HepG2 (cell line): ENCODE data around the gene ZFYVE28. TPM values are rescaled to one million over a fixed set of nuclear protein-coding genes. Genes with fewer than 3 reads are reported as not detected.
A peak's percentile ranks its signal among the peaks of the same experiment; 100 is the strongest.

Experiments used
- ATAC-seq: fragments of 200-7000 bp; cut with Tn5 transposase; 3 replicates; pipeline ENCODE4 v1.9.1; 2020; ENCODE audit warnings: mild to moderate bottlenecking, moderate library complexity
- BruUV-seq: library from RNA; stranded (reverse); fragments of 400-500 nt; replicated peaks from 2 replicates; lab custom pipeline; 2021; lab: Mats Ljungman, UMichigan
- CTCF ChIA-PET: fragments of 300-600 bp; formaldehyde crosslinking; extraction: SDS; loops from one replicate; lab custom pipeline; 2021; ENCODE audit warnings: low total read pairs, inconsistent platforms, low intra/inter-chr PET ratio; lab: Yijun Ruan, JAX
- POLR2A ChIA-PET: fragments of 350-600 bp; sonication (Branson Sonifier 250); formaldehyde crosslinking; loops from one replicate; lab custom pipeline; 2020; ENCODE audit warnings: antibody characterized with exemption, inconsistent platforms; lab: Yijun Ruan, JAX
- DNase-seq: peaks from one replicate; pipeline ENCODE4 v3.0.0-alpha.2; 2015; ENCODE audit warnings: low spot score
- FAIRE-seq: peaks from 3 replicates; lab custom pipeline; 2011; peaks lifted over from hg19 to GRCh38; lab: Jason Lieb, UNC
- H2AFZ ChIP-seq: one replicate; pipeline ENCODE4 v1.6.1; 2011; ENCODE audit warnings: low read length, inconsistent platforms
- H3K27ac ChIP-seq: fragments of 300-600 bp; 3 replicates; pipeline ENCODE4 v1.8.0; 2011; ENCODE audit warnings: mixed run types, mild to moderate bottlenecking, mixed read lengths, low read length, inconsistent platforms; ENCODE audit not compliant: insufficient read depth; ENCODE audit errors: extremely low read length
- H3K27me3 ChIP-seq, 2 experiments: fragments of 200-600 bp in 1 of 2; 2 replicates in 1 of 2; 3 replicates in 1 of 2; pipeline versions ENCODE4 v1.6.0 to v1.8.0; 2011; ENCODE audit warnings: low read length in 2 of 2, mild to moderate bottlenecking in 2 of 2, moderate library complexity in 2 of 2, inconsistent platforms in 1 of 2; ENCODE audit not compliant: insufficient read depth in 2 of 2, control insufficient read depth in 1 of 2
- H3K36me3 ChIP-seq, 2 experiments: fragments of 200-600 bp in 1 of 2; replicated peaks in 1 of 2; 2 replicates in 1 of 2; 3 replicates in 1 of 2; pipeline versions ENCODE4 v1.5.1 to v1.8.0; 2011; ENCODE audit warnings: low read length in 2 of 2, inconsistent platforms in 1 of 2; ENCODE audit not compliant: insufficient read depth in 2 of 2, control insufficient read depth in 1 of 2
- H3K4me1 ChIP-seq: 2 replicates; pipeline ENCODE4 v1.5.1; 2012; ENCODE audit warnings: low read length, inconsistent platforms; ENCODE audit not compliant: insufficient read depth
- H3K4me2 ChIP-seq: 2 replicates; pipeline ENCODE4 v1.6.0; 2011; ENCODE audit warnings: low read depth, low read length, inconsistent platforms
- H3K4me3 ChIP-seq, 3 experiments: fragments of 200-600 bp in 1 of 3; sonication (generic), shearing (Covaris generic) in 1 of 3; replicated peaks in 1 of 3; 2 replicates each; pipeline ENCODE4 v1.5.1; 2011 to 2016; ENCODE audit warnings: low read length in 3 of 3, inconsistent platforms in 2 of 3, low read depth in 2 of 3, mild to moderate bottlenecking in 2 of 3, control low read depth in 1 of 3, mixed read lengths in 1 of 3; ENCODE audit not compliant: insufficient read depth in 1 of 3
- H3K79me2 ChIP-seq: one replicate; pipeline ENCODE4 v1.6.1; 2011; ENCODE audit warnings: low read length, inconsistent platforms; ENCODE audit not compliant: insufficient read depth
- H3K9ac ChIP-seq: 2 replicates; pipeline ENCODE4 v1.6.0; 2011; ENCODE audit warnings: mild to moderate bottlenecking, low read depth, low read length, inconsistent platforms; ENCODE audit not compliant: insufficient read depth
- H3K9me3 ChIP-seq: 2 replicates; pipeline ENCODE4 v1.5.1; 2012; ENCODE audit warnings: mild to moderate bottlenecking, low read length
- H4K20me1 ChIP-seq: 2 replicates; pipeline ENCODE4 v1.6.0; 2011; ENCODE audit warnings: inconsistent platforms, mild to moderate bottlenecking, low read length, moderate library complexity; ENCODE audit not compliant: insufficient read depth
- CC2D1A ChIP-seq: sonication (generic); formaldehyde crosslinking; IDR thresholded peaks from 2 replicates; pipeline ENCODE4 v1.8.1; 2023; ENCODE audit warnings: mild to moderate bottlenecking, missing genetic modification reagents
- ELF4 ChIP-seq: sonication (generic); formaldehyde crosslinking; IDR thresholded peaks from 2 replicates; pipeline ENCODE4 v1.5.0; 2020; ENCODE audit warnings: missing genetic modification reagents, mild to moderate bottlenecking, moderate library complexity, borderline replicate concordance
- GPBP1L1 ChIP-seq: sonication (generic); formaldehyde crosslinking; IDR thresholded peaks from 2 replicates; pipeline ENCODE4 v1.5.0; 2020; ENCODE audit warnings: mild to moderate bottlenecking, missing genetic modification reagents
- KLF16 ChIP-seq, 2 experiments: sonication (generic) in 1 of 2; formaldehyde crosslinking in 1 of 2; IDR thresholded peaks; 2 replicates each; pipeline versions ENCODE4 v1.6.1 to v1.8.0; 2016 to 2023; ENCODE audit warnings: missing genetic modification reagents in 2 of 2, missing compliant biosample characterization in 1 of 2
- NCOA1 ChIP-seq: sonication (generic); formaldehyde crosslinking; IDR thresholded peaks from 2 replicates; pipeline ENCODE4 v1.9.0; 2021; ENCODE audit warnings: missing genetic modification reagents
- NCOA2 ChIP-seq: sonication (generic); formaldehyde crosslinking; IDR thresholded peaks from 2 replicates; pipeline ENCODE4 v1.8.0; 2022; ENCODE audit warnings: inconsistent platforms
- NKX3-1 ChIP-seq: sonication (generic); formaldehyde crosslinking; IDR thresholded peaks from 2 replicates; pipeline ENCODE4 v1.5.0; 2020; ENCODE audit warnings: missing genetic modification reagents
- PLRG1 ChIP-seq: fragments of 450-650 bp; conservative IDR thresholded peaks from 2 replicates; pipeline ENCODE4 v1.6.1; 2016
- PRMT3 ChIP-seq: sonication (generic); formaldehyde crosslinking; IDR thresholded peaks from 2 replicates; pipeline ENCODE4 v1.8.1; 2022; ENCODE audit warnings: low read depth, mild to moderate bottlenecking, moderate library complexity, missing genetic modification reagents, borderline replicate concordance
- RCOR2 ChIP-seq: IDR thresholded peaks from 2 replicates; pipeline ENCODE4 v1.6.1; 2016; ENCODE audit warnings: missing biosample characterization, missing genetic modification reagents
- SP1 ChIP-seq, 2 experiments: fragments of 450-650 bp in 1 of 2; sonication (generic) in 1 of 2; formaldehyde crosslinking in 1 of 2; IDR thresholded peaks; 2 replicates each; pipeline versions ENCODE4 v1.4.0 to v1.6.1; 2016 to 2020; ENCODE audit warnings: missing genetic modification reagents in 1 of 2
- ZNF12 ChIP-seq: sonication (generic); formaldehyde crosslinking; IDR thresholded peaks from 2 replicates; pipeline ENCODE4 v1.5.0; 2020; ENCODE audit warnings: missing genetic modification reagents
- ZNF17 ChIP-seq: sonication (generic); formaldehyde crosslinking; IDR thresholded peaks from 2 replicates; pipeline ENCODE4 v1.5.0; 2020; ENCODE audit warnings: mild to moderate bottlenecking, missing genetic modification reagents
- ZNF446 ChIP-seq: sonication (generic); formaldehyde crosslinking; IDR thresholded peaks from 2 replicates; pipeline ENCODE4 v1.5.0; 2020; ENCODE audit warnings: mild to moderate bottlenecking, missing genetic modification reagents
- ZNF503 ChIP-seq: sonication (generic); formaldehyde crosslinking; IDR thresholded peaks from 2 replicates; pipeline ENCODE4 v1.4.0; 2020; ENCODE audit warnings: missing genetic modification reagents
- ZNF687 ChIP-seq: sonication (generic); formaldehyde crosslinking; IDR thresholded peaks from 2 replicates; pipeline ENCODE4 v1.5.1; 2020; ENCODE audit warnings: mild to moderate bottlenecking, missing genetic modification reagents, moderate library complexity
- ZNF776 ChIP-seq: sonication (generic); formaldehyde crosslinking; IDR thresholded peaks from 2 replicates; pipeline ENCODE4 v1.4.0; 2020; ENCODE audit warnings: mild to moderate bottlenecking, missing genetic modification reagents
- ZNF777 ChIP-seq: sonication (generic); formaldehyde crosslinking; IDR thresholded peaks from 2 replicates; pipeline ENCODE4 v1.4.0; 2020; ENCODE audit warnings: missing genetic modification reagents
- WGBS: methylation state at CpG from one replicate; pipeline ENCODE4 v1.1.6; 2017; ENCODE audit warnings: low lambda C conversion rate; 5-methylcytosine and 5-hydroxymethylcytosine counted together
- in situ Hi-C: cut with HindIII; loops from 2 replicates; pipeline ENCODE4 v1.10.0; 2017; ENCODE audit warnings: low pct_unique_long_range_greater_than_20kb; ENCODE audit not compliant: extremely low pct_ligation_motif_present
- intact Hi-C: fragments of 100-400 bp; cut with micrococcal nuclease; formaldehyde crosslinking; loops from one replicate; pipeline ENCODE4 v1.10.0; 2022; ENCODE audit not compliant: unreplicated experiment
- polyA plus RNA-seq, 8 experiments: library from polyadenylated mRNA; depleted of rRNA in 3 of 8; stranded (reverse) in 7 of 8; unstranded in 1 of 8; fragments of >200 nt; fragmentation: Illumina TruSeq in 4 of 8; extraction: Trizol in 4 of 8; gene quantifications; 2 replicates each; pipeline versions ENCODE4 v1.2.1 to v1.2.3, GENCODE V29; 2011 to 2016; ENCODE audit warnings: low read depth in 4 of 8, missing spikeins in 1 of 8, mixed read lengths in 1 of 8; ENCODE audit not compliant: insufficient read depth in 1 of 8
- total RNA-seq, 5 experiments: library from RNA; depleted of rRNA; stranded (reverse); fragments of >200 nt; fragmentation: Illumina TruSeq; extraction: Trizol; gene quantifications; 2 replicates each; pipeline ENCODE4 v1.2.3, GENCODE V29; 2016; ENCODE audit warnings: low read depth in 1 of 5

Gene ZFYVE28
- total and polyA plus RNA-seq, 2 of the 13 experiments (the other 11 are each of a cell fraction or from before 2014, with no cell fraction given) = 0.12 to 0.22 TPM

GRCh38 chr4:2416564-2417225 lies 1.8 kb downstream of the ZFYVE28 start:
- ChIA-PET CTCF (no interaction called here), POLR2A (no interaction called here)
- ATAC-seq (no peak), FAIRE-seq (no peak), DNase-seq (no peak)
- Histone ChIP-seq H3K79me2 (no peaks in the 10 kb centered on the region), H3K27ac (no peak overlapping the region), H3K36me3 (no peaks in the 10 kb centered on the region), H3K27me3 (peaks cover 17 to 74% of the 10 kb centered on the region in 2 experiments), H3K4me1 (peaks cover 51% of the 10 kb centered on the region), H4K20me1 (peaks cover 3% of the 10 kb centered on the region; the same call in 1 of the 2 replicates), H3K9me3 (no peaks in the 10 kb centered on the region), H3K4me2 (peak overlapping the region; percentile 98), H2AFZ (no peak overlapping the region), H3K9ac (no peak overlapping the region), H3K4me3 (peak overlapping the region in 2 of 3 experiments; percentile 38 to 73; a peak in 4 of 6 replicates)
- 23% methylated on average over 23 of the region's 55 CpGs for WGBS
- intact Hi-C loops (no loop called here), in situ Hi-C loops (no loop called here)
- no TSS peak for BruUV-seq
- no peak for TF ChIP-seq KLF16 (CRISPR knock-in tag; IDR thresholded peaks at IDR 0.05)
- TF ChIP-seq SP1 (IDR thresholded peaks at IDR 0.05) = no peak
- TF ChIP-seq SP1 (CRISPR knock-in tag; IDR thresholded peaks at IDR 0.05) = no peak
- TF ChIP-seq ZNF776 = no peak
- TF ChIP-seq ZNF446 (CRISPR knock-in tag) = 0 out of 2 replicates have a peak, but pooled peaks have one; percentile 45
- no peak for TF ChIP-seq PRMT3 (CRISPR knock-in tag)
- no peak for TF ChIP-seq PLRG1
- TF ChIP-seq ZNF687 = peak; percentile 38
- 0 out of 2 replicates have a peak, but pooled peaks have one; percentile 41 for TF ChIP-seq ZNF777 (CRISPR knock-in tag)
- TF ChIP-seq NCOA1 (CRISPR knock-in tag) = no peak
- no peak for TF ChIP-seq ELF4 (CRISPR knock-in tag)
- no peak for TF ChIP-seq NKX3-1 (CRISPR knock-in tag)
- no peak for TF ChIP-seq ZNF503 (CRISPR knock-in tag)
- TF ChIP-seq GPBP1L1 = no peak
- no peak for TF ChIP-seq CC2D1A (CRISPR knock-in tag)
- no peak for TF ChIP-seq ZNF12 (CRISPR knock-in tag)
- TF ChIP-seq RCOR2 = no peak
- TF ChIP-seq ZNF17 (CRISPR knock-in tag) = no peak
- no peak for TF ChIP-seq NCOA2 (CRISPR knock-in tag)
